Peyer's patch (tissue), 4 donors: ENCODE results near the gene VRK1.

ENCODE experiments used
- POLR2A ChIP-seq, 2 donors: fragments of 450-650 bp; IDR thresholded peaks; one replicate each; pipeline ENCODE4 v1.5.1; 2017; ENCODE audit warnings: antibody characterized with exemption in 2 of 2, mild to moderate bottlenecking in 2 of 2, moderate library complexity in 2 of 2
- TF ChIP-seq, protein P1 (sequence below), 6 experiments: fragments of 450-650 bp in 4 of 6; fragments of 200-600 bp in 2 of 6; sonication (generic) in 1 of 6; IDR thresholded peaks; one replicate each; pipeline ENCODE4 v1.5.1; 2017 to 2019; ENCODE audit warnings: antibody characterized with exemption in 6 of 6, mild to moderate bottlenecking in 3 of 6, moderate library complexity in 1 of 6

DNA sequence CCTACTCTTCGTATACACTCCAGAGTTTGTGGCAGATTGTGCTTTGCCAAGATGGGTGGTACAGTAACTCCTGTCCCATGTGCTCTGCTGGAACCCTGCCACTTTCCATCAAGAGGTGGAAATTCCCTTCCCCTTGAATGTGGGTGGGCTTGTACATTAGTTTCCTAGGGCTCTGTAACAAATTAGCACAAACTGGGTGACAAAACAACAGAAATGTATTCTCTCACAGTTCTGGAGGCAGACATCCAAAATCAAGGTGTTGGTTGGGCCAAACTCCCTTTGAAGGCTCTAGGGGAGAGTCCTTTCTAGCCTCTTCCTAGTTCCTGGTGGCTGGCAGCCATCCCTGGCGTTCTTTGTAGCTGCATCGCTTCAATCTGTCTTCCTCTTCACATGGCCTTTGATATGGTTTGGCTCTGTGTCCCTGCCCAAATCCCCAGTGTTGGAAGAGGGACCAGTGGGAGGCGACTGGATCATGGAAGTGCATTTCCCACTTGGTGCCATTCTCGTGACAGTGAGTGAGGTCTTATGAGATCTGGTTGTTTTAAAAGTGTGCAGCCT lies 117.5 kb downstream of the VRK1 start:
- TF ChIP-seq, protein P1, sequence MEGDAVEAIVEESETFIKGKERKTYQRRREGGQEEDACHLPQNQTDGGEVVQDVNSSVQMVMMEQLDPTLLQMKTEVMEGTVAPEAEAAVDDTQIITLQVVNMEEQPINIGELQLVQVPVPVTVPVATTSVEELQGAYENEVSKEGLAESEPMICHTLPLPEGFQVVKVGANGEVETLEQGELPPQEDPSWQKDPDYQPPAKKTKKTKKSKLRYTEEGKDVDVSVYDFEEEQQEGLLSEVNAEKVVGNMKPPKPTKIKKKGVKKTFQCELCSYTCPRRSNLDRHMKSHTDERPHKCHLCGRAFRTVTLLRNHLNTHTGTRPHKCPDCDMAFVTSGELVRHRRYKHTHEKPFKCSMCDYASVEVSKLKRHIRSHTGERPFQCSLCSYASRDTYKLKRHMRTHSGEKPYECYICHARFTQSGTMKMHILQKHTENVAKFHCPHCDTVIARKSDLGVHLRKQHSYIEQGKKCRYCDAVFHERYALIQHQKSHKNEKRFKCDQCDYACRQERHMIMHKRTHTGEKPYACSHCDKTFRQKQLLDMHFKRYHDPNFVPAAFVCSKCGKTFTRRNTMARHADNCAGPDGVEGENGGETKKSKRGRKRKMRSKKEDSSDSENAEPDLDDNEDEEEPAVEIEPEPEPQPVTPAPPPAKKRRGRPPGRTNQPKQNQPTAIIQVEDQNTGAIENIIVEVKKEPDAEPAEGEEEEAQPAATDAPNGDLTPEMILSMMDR (IDR thresholded peaks at IDR 0.05) = no peak
- no peak for TF ChIP-seq POLR2A (IDR thresholded peaks at IDR 0.05)
